Panc1 (cell line): ENCODE data around the gene FSD1. TPM values are rescaled to one million over a fixed set of nuclear protein-coding genes. Genes with fewer than 3 reads are reported as not detected.

Source experiments
- ATAC-seq: fragments of 200-7000 bp; cut with Tn5 transposase; 2 replicates; pipeline ENCODE4 v1.9.1; 2020; ENCODE audit warnings: mild to moderate bottlenecking, moderate library complexity
- BruUV-seq: library from RNA; stranded (reverse); fragments of 400-500 nt; replicated peaks from 2 replicates; lab custom pipeline; 2021; lab: Mats Ljungman, UMichigan
- CTCF ChIA-PET: fragments of 300-600 bp; sonication (Branson Sonifier 250); formaldehyde crosslinking; loops from one replicate; lab custom pipeline; 2022; ENCODE audit warnings: antibody characterized with exemption; lab: Charles Lee
- POLR2A ChIA-PET: fragments of 300-600 bp; sonication (Branson Sonifier 250); formaldehyde crosslinking; loops from one replicate; lab custom pipeline; 2022; ENCODE audit warnings: antibody characterized with exemption; lab: Charles Lee
- DNase-seq: peaks from one replicate; pipeline ENCODE4 v3.0.0-alpha.2; 2010; ENCODE audit warnings: low read depth, low spot score
- H3K27ac ChIP-seq: 2 replicates; pipeline ENCODE4 v1.5.1; 2011; ENCODE audit warnings: mild to moderate bottlenecking, low read length, inconsistent platforms
- H3K27me3 ChIP-seq: fragments of 200-500 bp; sonication (Bioruptor generic); 2 replicates; pipeline ENCODE4 v1.6.0; 2014; ENCODE audit warnings: low read length, inconsistent platforms; ENCODE audit not compliant: control insufficient read depth, insufficient read depth
- H3K36me3 ChIP-seq: fragments of 200-500 bp; sonication (Bioruptor generic); 2 replicates; pipeline ENCODE4 v1.5.1; 2014; ENCODE audit warnings: inconsistent platforms, mild to moderate bottlenecking, low read length, moderate library complexity; ENCODE audit not compliant: control insufficient read depth, insufficient read depth
- H3K4me1 ChIP-seq: 2 replicates; pipeline ENCODE4 v1.5.1; 2011; ENCODE audit warnings: inconsistent platforms, mild to moderate bottlenecking, low read length, moderate library complexity; ENCODE audit not compliant: control insufficient read depth, insufficient read depth
- H3K4me3 ChIP-seq, 2 experiments: 2 replicates each; pipeline ENCODE4 v1.5.1; 2011 to 2012; ENCODE audit warnings: low read depth in 2 of 2, low read length in 2 of 2, mild to moderate bottlenecking in 2 of 2, inconsistent platforms in 1 of 2, moderate library complexity in 1 of 2
- H3K9me3 ChIP-seq: fragments of 200-500 bp; sonication (Bioruptor generic); 2 replicates; pipeline ENCODE4 v1.5.1; 2014; ENCODE audit warnings: low read depth, mild to moderate bottlenecking, inconsistent platforms, low read length, moderate library complexity; ENCODE audit not compliant: control insufficient read depth, insufficient read depth
- POLR2AphosphoS5 ChIP-seq: IDR thresholded peaks from 2 replicates; pipeline ENCODE4 v1.6.1; 2012; ENCODE audit warnings: mild to moderate bottlenecking, low read depth, low read length, moderate library complexity
- SIN3A ChIP-seq: IDR thresholded peaks from 2 replicates; pipeline ENCODE4 v1.6.1; 2012; ENCODE audit warnings: low read depth, mild to moderate bottlenecking, low read length, moderate library complexity, borderline replicate concordance; ENCODE audit not compliant: insufficient read depth
- TCF7L2 ChIP-seq: IDR thresholded peaks from 2 replicates; pipeline ENCODE4 v1.6.1; 2011; ENCODE audit warnings: mild to moderate bottlenecking, low read depth, low read length, inconsistent platforms
- in situ Hi-C: cut with HindIII; loops from 2 replicates; pipeline ENCODE4 v1.10.0; 2016; ENCODE audit warnings: low sequenced_read_pairs, low pct_unique_long_range_greater_than_20kb
- intact Hi-C: fragments of 100-400 bp; cut with micrococcal nuclease; formaldehyde crosslinking; loops from one replicate; pipeline ENCODE4 v1.10.0; 2022; ENCODE audit not compliant: unreplicated experiment
- total RNA-seq: library from RNA; stranded (reverse); gene quantifications from one replicate; pipeline ENCODE4 v1.2.1, GENCODE V29; 2021; ENCODE audit not compliant: unreplicated experiment
- TF ChIP-seq, protein P1 (sequence below): fragments of 450-650 bp; IDR thresholded peaks from 2 replicates; pipeline ENCODE4 v1.5.1; 2017; ENCODE audit warnings: mild to moderate bottlenecking
- TF ChIP-seq, protein P2 (sequence below), 2 experiments: IDR thresholded peaks; 2 replicates each; pipeline ENCODE4 v1.6.1; 2011 to 2012; ENCODE audit warnings: low read depth in 2 of 2, control low read depth in 1 of 2, low read length in 1 of 2, mild to moderate bottlenecking in 1 of 2, moderate library complexity in 1 of 2; ENCODE audit not compliant: insufficient read depth in 1 of 2

Gene FSD1
- total RNA-seq, 1 experiment from 2014 or later: 12.1 TPM

DNA sequence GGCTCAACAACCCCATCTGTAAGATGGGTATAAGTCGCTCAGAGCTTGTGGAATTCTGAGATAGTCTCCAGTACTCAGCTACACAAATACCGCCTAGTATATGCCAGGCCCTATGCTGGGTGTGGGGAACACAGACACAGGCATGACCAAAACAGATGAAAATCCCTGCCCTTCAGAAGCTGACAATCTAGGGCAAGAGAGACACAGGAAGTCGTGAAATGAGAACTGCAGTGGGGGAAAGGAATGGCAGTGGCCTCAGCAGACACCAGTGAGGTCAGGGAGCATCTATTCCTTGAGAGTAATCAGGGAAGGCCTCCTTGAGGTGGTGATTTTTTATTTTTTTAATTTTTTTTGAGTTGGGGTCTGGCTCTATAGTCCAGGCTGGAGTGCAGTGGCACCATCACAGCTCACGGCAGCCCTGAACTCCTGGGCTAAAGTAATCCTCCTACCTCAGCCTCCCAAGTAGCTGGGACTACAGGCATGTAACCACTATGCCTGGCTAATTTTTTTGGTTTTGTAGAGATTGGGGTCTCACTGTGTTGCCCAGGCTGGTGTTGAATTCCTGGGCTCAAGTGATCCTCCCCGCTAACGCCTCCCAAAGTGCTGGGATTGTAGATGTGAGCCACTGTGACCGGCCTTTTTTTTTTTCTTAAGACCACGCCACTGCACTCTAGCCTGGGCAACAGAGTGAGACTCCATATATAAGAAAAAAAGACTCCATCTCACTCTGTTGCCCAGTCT is 5.4 kb upstream of the FSD1 start:
- ATAC-seq (no peak), DNase-seq (no peak)
- ChIA-PET POLR2A (interaction anchor here (0.7 kb wide), 1 partner anchor 432 kb away, joined by 6 read pairs; no protein-coding TSS in a partner anchor), CTCF (no interaction called here)
- Histone ChIP-seq H3K27ac (no peak overlapping the region), H3K4me1 (peaks cover 5% of the 10 kb centered on the region), H3K36me3 (no peaks in the 10 kb centered on the region), H3K27me3 (no peaks in the 10 kb centered on the region), H3K9me3 (no peaks in the 10 kb centered on the region), H3K4me3 (no peak overlapping the region)
- TF ChIP-seq, protein P1, sequence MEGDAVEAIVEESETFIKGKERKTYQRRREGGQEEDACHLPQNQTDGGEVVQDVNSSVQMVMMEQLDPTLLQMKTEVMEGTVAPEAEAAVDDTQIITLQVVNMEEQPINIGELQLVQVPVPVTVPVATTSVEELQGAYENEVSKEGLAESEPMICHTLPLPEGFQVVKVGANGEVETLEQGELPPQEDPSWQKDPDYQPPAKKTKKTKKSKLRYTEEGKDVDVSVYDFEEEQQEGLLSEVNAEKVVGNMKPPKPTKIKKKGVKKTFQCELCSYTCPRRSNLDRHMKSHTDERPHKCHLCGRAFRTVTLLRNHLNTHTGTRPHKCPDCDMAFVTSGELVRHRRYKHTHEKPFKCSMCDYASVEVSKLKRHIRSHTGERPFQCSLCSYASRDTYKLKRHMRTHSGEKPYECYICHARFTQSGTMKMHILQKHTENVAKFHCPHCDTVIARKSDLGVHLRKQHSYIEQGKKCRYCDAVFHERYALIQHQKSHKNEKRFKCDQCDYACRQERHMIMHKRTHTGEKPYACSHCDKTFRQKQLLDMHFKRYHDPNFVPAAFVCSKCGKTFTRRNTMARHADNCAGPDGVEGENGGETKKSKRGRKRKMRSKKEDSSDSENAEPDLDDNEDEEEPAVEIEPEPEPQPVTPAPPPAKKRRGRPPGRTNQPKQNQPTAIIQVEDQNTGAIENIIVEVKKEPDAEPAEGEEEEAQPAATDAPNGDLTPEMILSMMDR: no peak
- TF ChIP-seq SIN3A (no peak), TCF7L2 (no peak), POLR2AphosphoS5 (no peak)
- TF ChIP-seq, protein P2, sequence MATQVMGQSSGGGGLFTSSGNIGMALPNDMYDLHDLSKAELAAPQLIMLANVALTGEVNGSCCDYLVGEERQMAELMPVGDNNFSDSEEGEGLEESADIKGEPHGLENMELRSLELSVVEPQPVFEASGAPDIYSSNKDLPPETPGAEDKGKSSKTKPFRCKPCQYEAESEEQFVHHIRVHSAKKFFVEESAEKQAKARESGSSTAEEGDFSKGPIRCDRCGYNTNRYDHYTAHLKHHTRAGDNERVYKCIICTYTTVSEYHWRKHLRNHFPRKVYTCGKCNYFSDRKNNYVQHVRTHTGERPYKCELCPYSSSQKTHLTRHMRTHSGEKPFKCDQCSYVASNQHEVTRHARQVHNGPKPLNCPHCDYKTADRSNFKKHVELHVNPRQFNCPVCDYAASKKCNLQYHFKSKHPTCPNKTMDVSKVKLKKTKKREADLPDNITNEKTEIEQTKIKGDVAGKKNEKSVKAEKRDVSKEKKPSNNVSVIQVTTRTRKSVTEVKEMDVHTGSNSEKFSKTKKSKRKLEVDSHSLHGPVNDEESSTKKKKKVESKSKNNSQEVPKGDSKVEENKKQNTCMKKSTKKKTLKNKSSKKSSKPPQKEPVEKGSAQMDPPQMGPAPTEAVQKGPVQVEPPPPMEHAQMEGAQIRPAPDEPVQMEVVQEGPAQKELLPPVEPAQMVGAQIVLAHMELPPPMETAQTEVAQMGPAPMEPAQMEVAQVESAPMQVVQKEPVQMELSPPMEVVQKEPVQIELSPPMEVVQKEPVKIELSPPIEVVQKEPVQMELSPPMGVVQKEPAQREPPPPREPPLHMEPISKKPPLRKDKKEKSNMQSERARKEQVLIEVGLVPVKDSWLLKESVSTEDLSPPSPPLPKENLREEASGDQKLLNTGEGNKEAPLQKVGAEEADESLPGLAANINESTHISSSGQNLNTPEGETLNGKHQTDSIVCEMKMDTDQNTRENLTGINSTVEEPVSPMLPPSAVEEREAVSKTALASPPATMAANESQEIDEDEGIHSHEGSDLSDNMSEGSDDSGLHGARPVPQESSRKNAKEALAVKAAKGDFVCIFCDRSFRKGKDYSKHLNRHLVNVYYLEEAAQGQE (IDR thresholded peaks at IDR 0.05; ENCODE audit: insufficient read depth in 1 of 2, low read depth in 2 of 2, low read length in 1 of 2): no peak
- in situ Hi-C loops (no loop called here), intact Hi-C loops (no loop called here)
- no TSS peak for BruUV-seq

DNA sequence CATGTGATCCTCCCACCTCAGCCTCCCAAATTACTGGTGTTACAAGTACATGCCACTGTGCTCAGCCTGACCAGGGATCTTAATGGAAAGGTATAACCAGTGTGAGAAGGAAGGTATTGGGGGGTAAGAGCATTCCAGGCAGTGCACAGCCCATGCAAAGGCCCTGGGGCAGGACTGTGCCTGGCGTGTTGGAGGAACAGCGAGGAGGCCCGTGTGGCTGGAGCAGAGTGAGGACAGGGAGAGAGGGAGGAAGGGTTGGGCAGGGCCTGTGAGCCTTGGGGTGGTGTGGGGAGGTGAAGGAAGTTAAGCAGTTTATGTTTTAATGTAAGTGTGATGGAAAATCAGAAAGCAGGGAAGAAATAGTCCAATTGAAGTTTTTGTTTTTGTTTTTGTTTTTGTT is 3.8 kb upstream of the FSD1 start:
- H3K4me3 ChIP-seq: no peak overlapping the region
- no peaks in the 10 kb centered on the region for H3K9me3 ChIP-seq
- intact Hi-C loops (no loop called here), in situ Hi-C loops (no loop called here)
- no peaks in the 10 kb centered on the region for H3K27me3 ChIP-seq
- TF ChIP-seq, protein P2 (IDR thresholded peaks at IDR 0.05; ENCODE audit: insufficient read depth in 1 of 2, low read depth in 2 of 2, low read length in 1 of 2): no peak
- TF ChIP-seq, protein P1: no peak
- TF ChIP-seq TCF7L2 (no peak), POLR2AphosphoS5 (no peak)
- POLR2A ChIA-PET: no interaction called here
- no peak overlapping the region for H3K27ac ChIP-seq
- no peaks in the 10 kb centered on the region for H3K36me3 ChIP-seq
- CTCF ChIA-PET: no interaction called here
- DNase-seq: no peak
- peaks cover 5% of the 10 kb centered on the region for H3K4me1 ChIP-seq
- no TSS peak for BruUV-seq
- ATAC-seq: no peak
